ENCODE measurements around the gene SPATA20.

DNA sequence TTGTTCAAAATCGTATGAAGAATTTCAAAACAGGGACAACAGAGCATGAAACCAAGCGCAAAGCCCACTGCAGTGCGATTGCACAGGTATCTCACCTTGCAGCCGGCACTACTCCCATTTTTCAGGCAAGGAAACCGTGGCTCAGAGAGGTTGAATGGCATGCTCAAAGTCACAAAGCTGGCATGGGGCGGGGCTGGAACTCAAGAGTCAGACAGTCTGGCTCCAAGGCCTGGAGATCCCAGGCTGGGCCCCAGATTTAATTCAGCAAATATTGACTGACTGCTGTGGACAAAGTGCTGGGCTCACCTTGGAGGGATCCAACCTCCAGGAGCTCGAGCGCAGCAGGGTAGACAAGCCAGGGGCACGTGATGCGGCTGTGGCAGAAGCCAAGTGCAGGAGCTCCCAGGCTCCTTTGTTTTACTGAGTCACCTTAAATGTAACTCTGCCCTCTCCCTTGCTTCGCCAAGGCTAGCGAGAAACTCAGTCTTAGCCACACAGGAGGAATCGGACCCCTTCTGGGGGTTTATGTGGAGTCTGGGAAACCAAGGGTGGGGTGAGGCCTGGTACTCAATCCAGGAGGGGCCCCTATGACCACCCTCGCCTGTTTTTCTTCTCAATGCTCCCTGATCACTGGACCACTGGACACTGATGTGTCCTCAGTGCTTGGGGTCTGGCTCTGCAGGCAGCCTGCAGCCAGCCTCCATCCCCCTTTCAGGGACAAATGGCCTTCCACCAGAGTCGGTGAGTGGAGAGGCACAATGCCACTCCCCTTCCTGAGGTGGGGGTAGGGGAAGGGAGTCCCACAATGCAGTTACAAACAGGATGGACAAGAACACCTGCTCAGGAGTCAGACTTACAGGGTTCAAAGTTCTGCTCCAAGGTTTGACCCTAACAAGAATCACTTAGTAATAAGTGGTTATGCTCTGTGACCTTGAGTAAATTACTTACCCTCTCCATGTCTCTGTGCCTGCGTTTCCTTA is 3.9 kb upstream of the SPATA20 start:
- no peak for TF ChIP-seq CTCF (conservative IDR thresholded peaks at IDR 0.05; ENCODE audit: low read depth, low read length)
- no peak for TF ChIP-seq EZH2 (IDR thresholded peaks at IDR 0.05; ENCODE audit: borderline replicate concordance, low read depth, low read length, poor library complexity, severe bottlenecking)

All from A673 (cell line).